Activated CD4-positive, alpha-beta T cell treated with anti-CD3 and anti-CD28 coated beads, Interleukin-2, amount 10 ng/mL, durations not matched to agents 24 days and 14 days (primary cell): ENCODE measurements around the gene ZNF407. TPM values are rescaled to one million over a fixed set of nuclear protein-coding genes. Genes with fewer than 3 reads are reported as not detected.
A peak's percentile ranks its signal among the peaks of the same experiment; 100 is the strongest.

Experiments used
- DNase-seq: peaks from one replicate; pipeline ENCODE4 v3.0.0; 2022
- H3K27ac Mint-ChIP-seq: one replicate; pipeline ENCODE4 v1.8.0; 2022; ENCODE audit warnings: mild to moderate bottlenecking, mixed read lengths
- H3K27me3 Mint-ChIP-seq: one replicate; pipeline ENCODE4 v1.8.0; 2022; ENCODE audit warnings: mixed read lengths
- H3K36me3 Mint-ChIP-seq: one replicate; pipeline ENCODE4 v1.8.0; 2022; ENCODE audit warnings: low read depth, mild to moderate bottlenecking, mixed read lengths
- H3K4me1 Mint-ChIP-seq: one replicate; pipeline ENCODE4 v1.8.0; 2021; ENCODE audit warnings: mixed read lengths
- H3K4me3 Mint-ChIP-seq: one replicate; pipeline ENCODE4 v1.8.0; 2022; ENCODE audit warnings: mild to moderate bottlenecking, moderate library complexity, mixed read lengths
- H3K9me3 Mint-ChIP-seq: one replicate; pipeline ENCODE4 v1.8.0; 2021; ENCODE audit warnings: mixed read lengths
- intact Hi-C: fragments of 100-400 bp; cut with micrococcal nuclease; formaldehyde crosslinking; loops from one replicate; pipeline ENCODE4 v1.15.1; 2023
- total RNA-seq: library from RNA; stranded (reverse); gene quantifications from 2 replicates; pipeline ENCODE4 v1.2.3, GENCODE V29; 2022

The ZNF407 gene
- total RNA-seq, 1 donor from 2014 or later: 18.1 TPM

- H3K9me3 Mint-ChIP-seq: peaks cover 13% of the 10 kb centered on the region
- no peak overlapping the region for H3K27ac Mint-ChIP-seq
- intact Hi-C loops: no loop called here
- no peaks in the 10 kb centered on the region for H3K4me1 Mint-ChIP-seq
- H3K36me3 Mint-ChIP-seq: no peaks in the 10 kb centered on the region
- no peak overlapping the region for H3K4me3 Mint-ChIP-seq
- DNase-seq: no peak
- peaks cover 8% of the 10 kb centered on the region for H3K27me3 Mint-ChIP-seq
These were observed 27.4 kb upstream of the ZNF407 start for GRCh38 chr18:74570266-74570665.

- Mint-ChIP-seq H3K27me3 (peaks cover 8% of the 10 kb centered on the region), H3K9me3 (peaks cover 6% of the 10 kb centered on the region), H3K4me1 (no peaks in the 10 kb centered on the region), H3K27ac (no peak overlapping the region), H3K4me3 (no peak overlapping the region), H3K36me3 (no peaks in the 10 kb centered on the region)
- no peak for DNase-seq
- intact Hi-C loops: no loop called here
These were observed 25.6 kb upstream of the ZNF407 start for GRCh38 chr18:74571895-74572680.

DNA sequence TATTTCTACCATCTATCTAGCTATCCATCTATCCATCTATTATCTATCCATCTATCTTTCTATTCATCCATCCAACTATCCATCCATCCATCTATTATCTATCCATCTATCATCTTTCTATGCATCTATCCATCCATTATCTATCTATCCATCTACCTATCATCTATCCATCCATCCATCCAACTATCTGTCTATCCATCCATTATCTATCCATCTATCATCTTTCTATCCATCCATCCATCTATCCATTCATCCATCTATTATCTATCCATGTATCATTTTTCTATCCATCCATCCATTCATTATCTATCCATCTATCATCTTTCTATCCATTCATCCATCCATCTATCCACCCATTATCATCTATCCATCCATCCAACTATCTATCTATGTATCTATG, 24.6 kb upstream of the ZNF407 start:
- Mint-ChIP-seq H3K9me3 (no peaks in the 10 kb centered on the region), H3K36me3 (no peaks in the 10 kb centered on the region), H3K27me3 (peaks cover 11% of the 10 kb centered on the region), H3K4me3 (no peak overlapping the region), H3K27ac (no peak overlapping the region), H3K4me1 (no peaks in the 10 kb centered on the region)
- DNase-seq: no peak
- intact Hi-C loops: no loop called here

DNA sequence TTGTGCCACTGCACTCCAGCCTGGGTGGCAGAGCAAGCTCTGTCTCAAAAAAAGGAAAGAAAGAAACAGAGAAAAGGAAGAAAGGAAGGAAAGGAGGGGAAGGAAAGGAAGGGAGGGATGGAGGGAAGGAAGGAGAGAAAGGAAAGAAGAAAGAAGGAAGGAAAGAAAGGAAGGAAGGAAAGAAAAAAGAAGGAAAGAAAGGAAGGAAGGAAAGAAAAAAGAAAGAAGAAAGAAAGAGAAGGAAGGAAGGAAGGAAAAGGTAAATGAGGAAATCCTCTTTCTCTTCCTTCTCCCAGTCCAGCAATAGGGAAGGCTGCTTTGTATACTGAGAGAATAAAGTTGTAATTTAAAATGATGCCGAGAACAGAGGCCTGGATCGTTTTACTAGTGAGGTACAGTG, 22.8 kb upstream of the ZNF407 start:
- H3K36me3 Mint-ChIP-seq: no peaks in the 10 kb centered on the region
- H3K27me3 Mint-ChIP-seq: peaks cover 14% of the 10 kb centered on the region
- H3K27ac Mint-ChIP-seq: no peak overlapping the region
- H3K4me3 Mint-ChIP-seq: no peak overlapping the region
- H3K9me3 Mint-ChIP-seq: no peaks in the 10 kb centered on the region
- no peaks in the 10 kb centered on the region for H3K4me1 Mint-ChIP-seq
- intact Hi-C loops: no loop called here
- no peak for DNase-seq

- H3K4me3 Mint-ChIP-seq: no peak overlapping the region
- no peaks in the 10 kb centered on the region for H3K4me1 Mint-ChIP-seq
- H3K9me3 Mint-ChIP-seq: no peaks in the 10 kb centered on the region
- H3K36me3 Mint-ChIP-seq: no peaks in the 10 kb centered on the region
- intact Hi-C loops: no loop called here
- no peak overlapping the region for H3K27ac Mint-ChIP-seq
- peaks cover 14% of the 10 kb centered on the region for H3K27me3 Mint-ChIP-seq
- DNase-seq: no peak
These were observed 20.7 kb upstream of the ZNF407 start for GRCh38 chr18:74577019-74577418.

DNA sequence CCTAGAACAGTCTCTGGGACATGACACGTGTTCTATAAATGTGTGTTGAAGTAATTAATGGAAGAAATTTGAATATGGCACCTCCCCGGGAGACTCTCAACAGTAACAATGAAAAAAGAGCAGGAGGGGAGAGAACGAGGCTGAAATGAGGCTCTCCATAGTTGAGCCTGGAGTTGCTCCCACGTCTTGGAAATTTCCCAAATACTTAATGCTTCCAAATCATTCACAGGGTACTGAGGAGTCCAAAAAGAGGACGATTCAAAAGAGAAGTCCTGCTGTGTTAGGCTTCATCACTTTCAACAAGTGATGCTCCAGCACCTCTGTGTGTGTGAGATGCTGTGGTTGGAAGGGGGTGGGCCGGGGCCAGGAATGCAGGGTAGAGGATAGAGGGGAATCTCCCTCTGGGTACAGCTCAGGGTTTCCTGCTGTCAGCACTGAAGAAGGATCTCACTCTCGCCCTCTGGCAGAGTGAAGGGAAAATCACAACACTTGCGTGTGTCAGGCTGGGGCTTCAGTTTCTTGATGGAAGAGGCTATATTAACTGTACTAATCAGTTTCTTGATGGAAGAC, 18.1 kb upstream of the ZNF407 start:
- Mint-ChIP-seq H3K27me3 (peaks cover 19% of the 10 kb centered on the region), H3K27ac (no peak overlapping the region), H3K36me3 (no peaks in the 10 kb centered on the region), H3K4me1 (no peaks in the 10 kb centered on the region), H3K9me3 (no peaks in the 10 kb centered on the region), H3K4me3 (no peak overlapping the region)
- DNase-seq: no peak
- intact Hi-C loops: no loop called here

- Mint-ChIP-seq H3K4me1 (no peaks in the 10 kb centered on the region), H3K27me3 (peaks cover 28% of the 10 kb centered on the region), H3K4me3 (no peak overlapping the region), H3K36me3 (no peaks in the 10 kb centered on the region), H3K9me3 (no peaks in the 10 kb centered on the region), H3K27ac (no peak overlapping the region)
- no peak for DNase-seq
- intact Hi-C loops: no loop called here
These were observed 15.0 kb upstream of the ZNF407 start for GRCh38 chr18:74582642-74583041.

DNA sequence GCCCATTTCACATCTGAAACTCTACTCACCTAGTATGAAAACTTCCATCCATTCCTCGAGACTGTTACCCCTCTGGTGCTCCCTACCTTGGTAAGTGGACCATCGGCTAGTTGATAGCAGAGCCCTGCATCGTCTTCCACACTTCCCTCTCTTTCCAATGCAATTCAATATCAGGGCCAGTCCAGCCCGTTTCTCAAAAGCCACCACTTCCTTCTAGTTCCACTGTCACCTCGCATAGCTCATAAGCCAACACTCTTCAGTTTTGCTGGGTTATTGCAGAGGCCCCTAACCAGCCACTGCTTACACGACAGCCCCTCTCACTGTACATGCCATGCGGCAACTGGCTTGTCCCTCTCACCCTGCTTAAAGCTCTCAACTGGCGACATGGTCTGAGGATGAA, 10.2 kb upstream of the ZNF407 start:
- Mint-ChIP-seq H3K36me3 (peaks cover 2% of the 10 kb centered on the region), H3K27me3 (peaks cover 17% of the 10 kb centered on the region), H3K4me3 (no peak overlapping the region), H3K9me3 (no peaks in the 10 kb centered on the region), H3K4me1 (peaks cover 7% of the 10 kb centered on the region), H3K27ac (no peak overlapping the region)
- intact Hi-C loops: no loop called here
- no peak for DNase-seq

DNA sequence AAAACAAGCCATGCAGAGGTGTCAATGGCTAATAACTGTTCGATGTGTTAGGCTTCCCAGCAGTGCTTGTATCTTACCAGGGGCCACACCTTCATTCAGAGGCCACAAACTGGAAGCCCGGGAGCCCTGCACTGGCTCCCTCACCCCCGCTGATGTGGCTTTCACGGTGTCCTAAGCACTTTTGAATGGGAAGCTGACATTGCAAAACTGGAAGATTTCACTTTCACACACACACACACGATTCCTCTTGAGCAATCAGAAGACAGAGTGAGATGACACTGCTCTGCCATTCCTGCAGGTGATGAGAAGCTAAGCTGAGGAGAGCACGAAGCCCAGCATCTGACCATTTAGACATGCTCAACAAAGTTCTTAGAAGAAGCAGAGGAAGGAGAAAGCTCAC, 8.6 kb upstream of the ZNF407 start:
- Mint-ChIP-seq H3K4me1 (peaks cover 12% of the 10 kb centered on the region), H3K4me3 (no peak overlapping the region), H3K36me3 (peaks cover 13% of the 10 kb centered on the region), H3K27me3 (peaks cover 15% of the 10 kb centered on the region), H3K27ac (no peak overlapping the region), H3K9me3 (no peaks in the 10 kb centered on the region)
- no peak for DNase-seq
- intact Hi-C loops: no loop called here

- DNase-seq: no peak
- Mint-ChIP-seq H3K27me3 (peaks cover 10% of the 10 kb centered on the region), H3K4me1 (peaks cover 16% of the 10 kb centered on the region), H3K4me3 (no peak overlapping the region), H3K36me3 (peaks cover 16% of the 10 kb centered on the region), H3K27ac (no peak overlapping the region), H3K9me3 (no peaks in the 10 kb centered on the region)
- intact Hi-C loops: loop anchor here (10.0 kb wide), 1 partner anchor 485 kb away; no protein-coding TSS in a partner anchor
These were observed 7.9 kb upstream of the ZNF407 start for GRCh38 chr18:74589811-74590210.

- Mint-ChIP-seq H3K36me3 (peaks cover 25% of the 10 kb centered on the region), H3K27me3 (peaks cover 5% of the 10 kb centered on the region), H3K9me3 (no peaks in the 10 kb centered on the region), H3K4me1 (peaks cover 25% of the 10 kb centered on the region), H3K27ac (no peak overlapping the region), H3K4me3 (no peak overlapping the region)
- no peak for DNase-seq
- intact Hi-C loops: loop anchor here (10.0 kb wide), 1 partner anchor 484 kb away; no protein-coding TSS in a partner anchor
These were observed 7.0 kb upstream of the ZNF407 start for GRCh38 chr18:74590671-74591070.

DNA sequence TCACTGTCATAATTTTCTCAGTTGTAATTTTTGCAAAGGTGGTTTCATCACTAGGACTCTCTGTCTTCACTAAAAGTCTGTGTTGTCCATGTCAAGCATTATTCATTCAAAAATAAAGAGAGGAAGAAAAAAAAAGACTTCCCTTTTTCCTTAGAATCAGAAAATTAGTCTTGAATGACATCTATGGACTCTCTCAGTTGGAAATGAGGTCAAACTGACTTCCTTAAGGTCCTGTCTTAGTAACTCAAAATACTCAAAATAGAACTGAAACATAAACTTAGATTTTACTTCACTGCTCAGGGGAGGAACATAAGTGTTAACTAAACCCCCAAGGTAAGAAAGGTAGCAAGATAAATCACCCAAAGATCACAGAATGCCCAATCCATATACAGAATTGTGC, 2.2 kb upstream of the ZNF407 start:
- Mint-ChIP-seq H3K27me3 (no peaks in the 10 kb centered on the region), H3K4me1 (peaks cover 35% of the 10 kb centered on the region)

GRCh38 chr18:74597034-74597661, 522 bp upstream of the ZNF407 start:
- no peaks in the 10 kb centered on the region for H3K9me3 Mint-ChIP-seq
- peak overlapping the region; percentile 97 for H3K4me3 Mint-ChIP-seq

More for the DNA sequence above, 2.2 kb upstream of the ZNF407 start:
- Mint-ChIP-seq H3K9me3 (no peaks in the 10 kb centered on the region), H3K36me3 (peaks cover 35% of the 10 kb centered on the region), H3K4me3 (peak overlapping the region; percentile 70), H3K27ac (peak overlapping the region; percentile 63)
- intact Hi-C loops: loop anchor here (5.0 to 10.0 kb wide), 2 partner anchors 479 to 533 kb away; no protein-coding TSS in a partner anchor
- DNase-seq: no peak

More at GRCh38 chr18:74597034-74597661, 522 bp upstream of the ZNF407 start:
- H3K4me1 Mint-ChIP-seq: peaks cover 35% of the 10 kb centered on the region
- H3K27ac Mint-ChIP-seq: peak overlapping the region; percentile 99
- H3K27me3 Mint-ChIP-seq: no peaks in the 10 kb centered on the region
- DNase-seq: peak; percentile 92
- intact Hi-C loops: loop anchor here (1.0 to 10.0 kb wide), 8 partner anchors 34 to 612 kb away; partner anchors contain the start of genes CYB5A, PTGR3 and TIMM21
- peaks cover 39% of the 10 kb centered on the region for H3K36me3 Mint-ChIP-seq
